ENCODE measurements around the gene SRPK1. TPM values are rescaled to one million over a fixed set of nuclear protein-coding genes. Genes with fewer than 3 reads are reported as not detected.
"Not testable (repeated sequence)": the region's sequence is repeated elsewhere in the genome, so short reads cannot be mapped to it uniquely, and the experiment has no call there.

SRPK1 gene
- total RNA-seq, 3 donors from 2014 or later = 91.3 to 97.8 (median 92.2) TPM

- Mint-ChIP-seq H3K36me3 (ENCODE audit: insufficient read depth) (peaks cover 10% of the 10 kb centered on the region), H3K9me3 (no peaks in the 10 kb centered on the region), H3K4me3 (peak overlapping the region; percentile 89), H3K27me3 (ENCODE audit: low read depth) (no peaks in the 10 kb centered on the region), H3K4me1 (ENCODE audit: low read depth) (peaks cover 34% of the 10 kb centered on the region)
- peak; percentile 50 for DNase-seq
- ATAC-seq = peak; percentile 77 to 81
These were observed 809 bp downstream of the SRPK1 start for GRCh38 chr6:35919827-35920751.

- no peak for DNase-seq
- H3K4me1 Mint-ChIP-seq (ENCODE audit: low read depth) = peaks cover 34% of the 10 kb centered on the region
- peaks cover 12% of the 10 kb centered on the region for H3K36me3 Mint-ChIP-seq (ENCODE audit: insufficient read depth)
- ATAC-seq = peak; percentile 3 to 17
- H3K27me3 Mint-ChIP-seq (ENCODE audit: low read depth) = no peaks in the 10 kb centered on the region
- peak overlapping the region; percentile 89 for H3K4me3 Mint-ChIP-seq
- H3K9me3 Mint-ChIP-seq = no peaks in the 10 kb centered on the region
These were observed 1.6 kb downstream of the SRPK1 start for GRCh38 chr6:35919085-35919826.

GRCh38 chr6:35916893-35917292 lies 4.0 kb downstream of the SRPK1 start:
- Mint-ChIP-seq H3K4me1 (ENCODE audit: low read depth) (peaks cover 33% of the 10 kb centered on the region), H3K36me3 (ENCODE audit: insufficient read depth) (peaks cover 24% of the 10 kb centered on the region), H3K4me3 (peak overlapping the region; percentile 21)
- not testable (repeated sequence) for DNase-seq; H3K9me3 Mint-ChIP-seq; ATAC-seq; H3K27me3 Mint-ChIP-seq (ENCODE audit: low read depth)

- H3K36me3 Mint-ChIP-seq (ENCODE audit: insufficient read depth) = peaks cover 28% of the 10 kb centered on the region
- DNase-seq (no peak), ATAC-seq (no peak)
- peaks cover 1% of the 10 kb centered on the region for H3K9me3 Mint-ChIP-seq
- no peak overlapping the region for H3K4me3 Mint-ChIP-seq
- H3K27me3 Mint-ChIP-seq (ENCODE audit: low read depth) = no peaks in the 10 kb centered on the region
- peaks cover 26% of the 10 kb centered on the region for H3K4me1 Mint-ChIP-seq (ENCODE audit: low read depth)
These were observed 4.8 kb downstream of the SRPK1 start for GRCh38 chr6:35916056-35916455.

GRCh38 chr6:35914536-35914935 lies 6.4 kb downstream of the SRPK1 start:
- no peak for ATAC-seq
- no peaks in the 10 kb centered on the region for H3K27me3 Mint-ChIP-seq (ENCODE audit: low read depth)
- no peak for DNase-seq
- H3K9me3 Mint-ChIP-seq = peaks cover 6% of the 10 kb centered on the region
- H3K36me3 Mint-ChIP-seq (ENCODE audit: insufficient read depth) = peaks cover 43% of the 10 kb centered on the region
- H3K4me3 Mint-ChIP-seq = no peak overlapping the region
- peaks cover 24% of the 10 kb centered on the region for H3K4me1 Mint-ChIP-seq (ENCODE audit: low read depth)

GRCh38 chr6:35911871-35912653 lies 8.8 kb downstream of the SRPK1 start:
- Mint-ChIP-seq H3K36me3 (ENCODE audit: insufficient read depth) (peaks cover 54% of the 10 kb centered on the region), H3K4me1 (ENCODE audit: low read depth) (peaks cover 8% of the 10 kb centered on the region), H3K27me3 (ENCODE audit: low read depth) (no peaks in the 10 kb centered on the region), H3K9me3 (peaks cover 18% of the 10 kb centered on the region), H3K4me3 (no peak overlapping the region)
- DNase-seq = no peak
- ATAC-seq = no peak

GRCh38 chr6:35909571-35909970 lies 11.3 kb downstream of the SRPK1 start:
- not testable (repeated sequence) for ATAC-seq; DNase-seq; H3K27me3 Mint-ChIP-seq (ENCODE audit: low read depth); H3K4me3 Mint-ChIP-seq
- Mint-ChIP-seq H3K9me3 (peaks cover 18% of the 10 kb centered on the region), H3K4me1 (ENCODE audit: low read depth) (peaks cover 15% of the 10 kb centered on the region), H3K36me3 (ENCODE audit: insufficient read depth) (peaks cover 53% of the 10 kb centered on the region)

GRCh38 chr6:35908753-35909401 lies 12.0 kb downstream of the SRPK1 start:
- Mint-ChIP-seq H3K9me3 (peaks cover 18% of the 10 kb centered on the region), H3K4me1 (ENCODE audit: low read depth) (peaks cover 15% of the 10 kb centered on the region), H3K36me3 (ENCODE audit: insufficient read depth) (peaks cover 53% of the 10 kb centered on the region)
- H3K27me3 Mint-ChIP-seq (ENCODE audit: low read depth); ATAC-seq; DNase-seq; H3K4me3 Mint-ChIP-seq: not testable (repeated sequence)

GRCh38 chr6:35907750-35908149 lies 13.1 kb downstream of the SRPK1 start:
- H3K9me3 Mint-ChIP-seq = peaks cover 18% of the 10 kb centered on the region
- ATAC-seq (no peak), DNase-seq (no peak)
- no peak overlapping the region for H3K4me3 Mint-ChIP-seq
- H3K27me3 Mint-ChIP-seq (ENCODE audit: low read depth) = no peaks in the 10 kb centered on the region
- peaks cover 51% of the 10 kb centered on the region for H3K36me3 Mint-ChIP-seq (ENCODE audit: insufficient read depth)
- peaks cover 15% of the 10 kb centered on the region for H3K4me1 Mint-ChIP-seq (ENCODE audit: low read depth)

- Mint-ChIP-seq H3K4me3 (no peak overlapping the region), H3K36me3 (ENCODE audit: insufficient read depth) (peaks cover 44% of the 10 kb centered on the region), H3K27me3 (ENCODE audit: low read depth) (no peaks in the 10 kb centered on the region), H3K9me3 (peaks cover 18% of the 10 kb centered on the region), H3K4me1 (ENCODE audit: low read depth) (peaks cover 15% of the 10 kb centered on the region)
- ATAC-seq = no peak
- DNase-seq = no peak
These were observed 14.4 kb downstream of the SRPK1 start for GRCh38 chr6:35906499-35906846.

- ATAC-seq = no peak
These were observed 14.9 kb downstream of the SRPK1 start for GRCh38 chr6:35905841-35906498.

GRCh38 chr6:35905141-35905785 lies 15.6 kb downstream of the SRPK1 start:
- DNase-seq (no peak), ATAC-seq (no peak)
- Mint-ChIP-seq H3K27me3 (ENCODE audit: low read depth) (no peaks in the 10 kb centered on the region), H3K4me1 (ENCODE audit: low read depth) (peaks cover 18% of the 10 kb centered on the region), H3K36me3 (ENCODE audit: insufficient read depth) (peaks cover 43% of the 10 kb centered on the region), H3K4me3 (no peak overlapping the region), H3K9me3 (peaks cover 14% of the 10 kb centered on the region)

More at GRCh38 chr6:35905841-35906498, 14.9 kb downstream of the SRPK1 start:
- Mint-ChIP-seq H3K4me3 (no peak overlapping the region), H3K27me3 (ENCODE audit: low read depth) (no peaks in the 10 kb centered on the region), H3K4me1 (ENCODE audit: low read depth) (peaks cover 15% of the 10 kb centered on the region), H3K36me3 (ENCODE audit: insufficient read depth) (peaks cover 44% of the 10 kb centered on the region), H3K9me3 (peaks cover 16% of the 10 kb centered on the region)
- DNase-seq = no peak

- no peaks in the 10 kb centered on the region for H3K27me3 Mint-ChIP-seq (ENCODE audit: low read depth)
- no peak for ATAC-seq
- no peak overlapping the region for H3K4me3 Mint-ChIP-seq
- peaks cover 37% of the 10 kb centered on the region for H3K36me3 Mint-ChIP-seq (ENCODE audit: insufficient read depth)
- peaks cover 21% of the 10 kb centered on the region for H3K4me1 Mint-ChIP-seq (ENCODE audit: low read depth)
- peaks cover 5% of the 10 kb centered on the region for H3K9me3 Mint-ChIP-seq
- DNase-seq = no peak
These were observed 17.2 kb downstream of the SRPK1 start for GRCh38 chr6:35903679-35904078.
